H1 (cell line): Measurements from ENCODE around the gene PIGT. TPM values are rescaled to one million over a fixed set of nuclear protein-coding genes. Genes with fewer than 3 reads are reported as not detected.

Experiments used
- EP300 ChIP-seq, 2 experiments: IDR thresholded peaks; 1 replicate in 1 of 2; 2 replicates in 1 of 2; pipeline ENCODE4 v1.6.1; 2011 to 2012; ENCODE audit warnings: low read depth in 2 of 2, low read length in 2 of 2, mild to moderate bottlenecking in 2 of 2, borderline replicate concordance in 1 of 2, inconsistent platforms in 1 of 2, moderate library complexity in 1 of 2
- KDM1A ChIP-seq: fragments of 200-600, 300-600 bp; sonication (generic); IDR thresholded peaks from 2 replicates; pipeline ENCODE4 v1.7.1; 2016; ENCODE audit warnings: mild to moderate bottlenecking, low read length, borderline replicate concordance
- KDM4A ChIP-seq: IDR thresholded peaks from one replicate; pipeline ENCODE4 v1.7.1; 2012; ENCODE audit warnings: low read depth, mild to moderate bottlenecking, moderate library complexity, low read length, inconsistent platforms; ENCODE audit not compliant: severe bottlenecking
- SP2 ChIP-seq: IDR thresholded peaks from 2 replicates; pipeline ENCODE4 v1.6.1; 2012; ENCODE audit warnings: mild to moderate bottlenecking, low read length, inconsistent platforms
- TEAD4 ChIP-seq: IDR thresholded peaks from 2 replicates; pipeline ENCODE4 v1.6.1; 2012; ENCODE audit warnings: low read depth, low read length, inconsistent platforms, mixed read lengths
- USF2 ChIP-seq: IDR thresholded peaks from 2 replicates; pipeline ENCODE4 v1.6.1; 2011; ENCODE audit warnings: low read length, improper control_type of control experiment
- polyA plus RNA-seq, 7 experiments: library from polyadenylated mRNA; depleted of rRNA in 3 of 7; stranded (reverse) in 5 of 7; unstranded in 2 of 7; fragments of >200 nt in 5 of 7; fragments of 200-250 nt in 2 of 7; gene quantifications; 1 replicate in 5 of 7; 2 replicates in 1 of 7; 4 replicates in 1 of 7; pipeline versions ENCODE4 v1.2.1 to v1.2.3, GENCODE V29; 2011 to 2013; ENCODE audit warnings: missing spikeins in 2 of 7, mixed read lengths in 2 of 7
- total RNA-seq: library from RNA; stranded (reverse); fragmentation: NEBNext Ultra II Directional; extraction: Animal tissue kit (Norgen Biotek cat#: 25700); gene quantifications from 2 replicates; pipeline ENCODE4 v1.2.1, GENCODE V29; 2021

PIGT gene
- total and polyA plus RNA-seq, 2 of the 8 experiments (the other 6 are each of a cell fraction or from before 2014, with no cell fraction given), result 66.0 to 89.7 TPM

- TF ChIP-seq KDM1A, result no peak
- no peak for TF ChIP-seq SP2
- TF ChIP-seq KDM4A, result no peak
- no peak for TF ChIP-seq TEAD4
- TF ChIP-seq USF2, result no peak
- no peak for TF ChIP-seq EP300 (IDR thresholded peaks at IDR 0.05; ENCODE audit: borderline replicate concordance in 1 of 2, low read depth in 2 of 2, low read length in 2 of 2)
- TF ChIP-seq, all 59 proteins: peak for 0
These were observed 49.7 kb downstream of the PIGT start (continued) for GRCh38 chr20:45465491-45466266.
